IPS DF 4.7 (cell line): ENCODE results near the gene FAM89A.

Source experiments
- DNase-seq: peaks from one replicate; pipeline ENCODE4 v3.0.0-alpha.2; 2013; ENCODE audit warnings: low spot score; ENCODE audit errors: extremely low read depth

Gene FAM89A

GRCh38 chr1:231040019-231040799 is at the start of gene FAM89A:
Gene FAM89A (minus strand): TSS chr1:231040254. CDS start chr1:231040211, 43 bp downstream.
- no peak for DNase-seq

GRCh38 chr1:231084353-231084752 is 44.3 kb upstream of the FAM89A start:
- DNase-seq, result no peak

GRCh38 chr1:231079163-231079562 is 39.1 kb upstream of the FAM89A start:
- no peak for DNase-seq

- DNase-seq, result no peak
These were observed 38.2 kb upstream of the FAM89A start for GRCh38 chr1:231078250-231078649.

GRCh38 chr1:231076802-231077201 is 36.7 kb upstream of the FAM89A start:
- no peak for DNase-seq

GRCh38 chr1:231075497-231075896 is 35.4 kb upstream of the FAM89A start:
- no peak for DNase-seq

GRCh38 chr1:231075020-231075419 is 35.0 kb upstream of the FAM89A start:
- DNase-seq, result no peak

GRCh38 chr1:231074046-231074445 is 34.0 kb upstream of the FAM89A start:
- no peak for DNase-seq

- no peak for DNase-seq
These were observed 33.3 kb upstream of the FAM89A start for GRCh38 chr1:231073331-231073730.

GRCh38 chr1:231072502-231073094 is 32.5 kb upstream of the FAM89A start:
- no peak for DNase-seq

- DNase-seq, result no peak
These were observed 32.0 kb upstream of the FAM89A start for GRCh38 chr1:231072041-231072440.

- DNase-seq, result no peak
These were observed 30.8 kb upstream of the FAM89A start for GRCh38 chr1:231070758-231071444.

- DNase-seq, result no peak
These were observed 29.3 kb upstream of the FAM89A start for GRCh38 chr1:231069333-231069732.

- no peak for DNase-seq
These were observed 28.7 kb upstream of the FAM89A start for GRCh38 chr1:231068762-231069161.

- no peak for DNase-seq
These were observed 25.6 kb upstream of the FAM89A start for GRCh38 chr1:231065510-231066241.

- no peak for DNase-seq
These were observed 24.4 kb upstream of the FAM89A start for GRCh38 chr1:231064418-231064817.

GRCh38 chr1:231063331-231063730 is 23.3 kb upstream of the FAM89A start:
- no peak for DNase-seq

GRCh38 chr1:231062500-231063270 is 22.6 kb upstream of the FAM89A start:
- DNase-seq, result no peak

- no peak for DNase-seq
These were observed 19.6 kb upstream of the FAM89A start for GRCh38 chr1:231059566-231060193.

GRCh38 chr1:231058416-231059109 is 18.5 kb upstream of the FAM89A start:
- no peak for DNase-seq
